ENCODE data around the gene YWHAG. TPM values are rescaled to one million over a fixed set of nuclear protein-coding genes. Genes with fewer than 3 reads are reported as not detected.

The YWHAG gene
- total and polyA plus RNA-seq, 12 donors: 63.7 to 262 (median 205) TPM

GRCh38 chr7:76359111-76359977 lies 553 bp upstream of the YWHAG start:
- ATAC-seq: peak; percentile 95 to 97 (median 96)
- Histone ChIP-seq H3K4me1 (peaks cover 12 to 59% (median 51%) of the 10 kb centered on the region in 9 donors), H3K4me3 (peak overlapping the region; percentile 82 to 100 (median 94)), H3K9me3 (no peaks in the 10 kb centered on the region), H3K27ac (peak overlapping the region; percentile 88 to 100 (median 98)), H3K27me3 (no peaks in the 10 kb centered on the region), H3K36me3 (peaks cover 0 to 29% (median 0%) of the 10 kb centered on the region in 9 donors)
- TF ChIP-seq, protein P1, sequence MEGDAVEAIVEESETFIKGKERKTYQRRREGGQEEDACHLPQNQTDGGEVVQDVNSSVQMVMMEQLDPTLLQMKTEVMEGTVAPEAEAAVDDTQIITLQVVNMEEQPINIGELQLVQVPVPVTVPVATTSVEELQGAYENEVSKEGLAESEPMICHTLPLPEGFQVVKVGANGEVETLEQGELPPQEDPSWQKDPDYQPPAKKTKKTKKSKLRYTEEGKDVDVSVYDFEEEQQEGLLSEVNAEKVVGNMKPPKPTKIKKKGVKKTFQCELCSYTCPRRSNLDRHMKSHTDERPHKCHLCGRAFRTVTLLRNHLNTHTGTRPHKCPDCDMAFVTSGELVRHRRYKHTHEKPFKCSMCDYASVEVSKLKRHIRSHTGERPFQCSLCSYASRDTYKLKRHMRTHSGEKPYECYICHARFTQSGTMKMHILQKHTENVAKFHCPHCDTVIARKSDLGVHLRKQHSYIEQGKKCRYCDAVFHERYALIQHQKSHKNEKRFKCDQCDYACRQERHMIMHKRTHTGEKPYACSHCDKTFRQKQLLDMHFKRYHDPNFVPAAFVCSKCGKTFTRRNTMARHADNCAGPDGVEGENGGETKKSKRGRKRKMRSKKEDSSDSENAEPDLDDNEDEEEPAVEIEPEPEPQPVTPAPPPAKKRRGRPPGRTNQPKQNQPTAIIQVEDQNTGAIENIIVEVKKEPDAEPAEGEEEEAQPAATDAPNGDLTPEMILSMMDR (IDR thresholded peaks at IDR 0.05): peak; percentile 51 to 93 (median 78)
- peak; percentile 97 to 100 for DNase-seq
- intact Hi-C loops (cut with DNase I): loop anchor here in 8 of 10 donors (1.0 to 5.0 kb wide), 6 partner anchors 33 to 42 kb away; no protein-coding TSS in a partner anchor
- WGBS, 2 donors: 0 to 1% methylated on average over 40 to 41 of the region's 41 CpGs

GRCh38 chr7:76358011-76358480 lies 745 bp downstream of the YWHAG start:
- H3K27me3 ChIP-seq: no peaks in the 10 kb centered on the region
- H3K27ac ChIP-seq: peak overlapping the region; percentile 88 to 100 (median 98)
- ATAC-seq (peak; percentile 6 to 47 (median 24)), DNase-seq (peak; percentile 68 to 76)
- intact Hi-C loops (cut with DNase I): loop anchor here in 8 of 10 donors (1.0 to 5.0 kb wide), 6 partner anchors 34 to 41 kb away; no protein-coding TSS in a partner anchor
- H3K4me1 ChIP-seq: peaks cover 16 to 60% (median 55%) of the 10 kb centered on the region in 9 donors
- peaks cover 0 to 32% (median 0%) of the 10 kb centered on the region in 9 donors for H3K36me3 ChIP-seq
- peak overlapping the region; percentile 82 to 100 (median 94) for H3K4me3 ChIP-seq
- TF ChIP-seq, protein P1 (IDR thresholded peaks at IDR 0.05): peak in 1 of 9 donors; percentile 4
- H3K9me3 ChIP-seq: no peaks in the 10 kb centered on the region
- 0 to 1% methylated on average over 21 to 27 of the region's 27 CpGs for WGBS, 2 donors

DNA sequence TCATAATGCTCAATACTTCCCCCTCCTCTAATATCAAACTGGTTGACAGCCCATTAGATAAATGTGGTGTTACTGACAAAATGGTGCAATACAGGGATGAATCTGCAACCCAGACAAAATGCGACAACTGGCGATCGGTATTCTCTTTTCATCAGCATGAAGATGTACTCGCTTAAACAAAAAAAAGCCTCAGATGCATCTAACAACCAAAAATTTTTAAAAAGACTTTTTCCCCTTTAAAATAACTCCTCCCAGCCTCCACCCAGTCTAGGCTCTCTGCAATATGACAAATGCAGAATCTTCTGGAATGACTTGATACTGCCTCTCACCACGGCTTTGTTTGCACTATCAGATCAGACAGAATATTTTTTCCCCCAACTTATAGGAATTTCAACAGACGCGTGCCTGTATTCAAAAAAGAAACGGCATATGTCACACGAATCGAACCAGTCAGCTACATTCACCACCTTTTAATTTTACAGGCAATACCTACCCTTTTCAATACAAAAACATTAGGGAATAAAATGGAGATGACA lies 1.2 kb downstream of the YWHAG start:
- intact Hi-C loops (cut with DNase I): loop anchor here in 8 of 10 donors (1.0 to 5.0 kb wide), 6 partner anchors 35 to 40 kb away; no protein-coding TSS in a partner anchor
- Histone ChIP-seq H3K36me3 (peaks cover 0 to 32% (median 0%) of the 10 kb centered on the region in 9 donors), H3K27ac (peak overlapping the region; percentile 88 to 100 (median 98)), H3K9me3 (no peaks in the 10 kb centered on the region), H3K27me3 (no peaks in the 10 kb centered on the region), H3K4me1 (peaks cover 20 to 65% (median 60%) of the 10 kb centered on the region in 9 donors), H3K4me3 (peak overlapping the region; percentile 82 to 100 (median 94))
- WGBS, 2 donors: 1 to 3% methylated on average over 10 of the region's 10 CpGs
- ATAC-seq: no peak
- DNase-seq: no peak
- TF ChIP-seq, protein P1 (IDR thresholded peaks at IDR 0.05): no peak

DNA sequence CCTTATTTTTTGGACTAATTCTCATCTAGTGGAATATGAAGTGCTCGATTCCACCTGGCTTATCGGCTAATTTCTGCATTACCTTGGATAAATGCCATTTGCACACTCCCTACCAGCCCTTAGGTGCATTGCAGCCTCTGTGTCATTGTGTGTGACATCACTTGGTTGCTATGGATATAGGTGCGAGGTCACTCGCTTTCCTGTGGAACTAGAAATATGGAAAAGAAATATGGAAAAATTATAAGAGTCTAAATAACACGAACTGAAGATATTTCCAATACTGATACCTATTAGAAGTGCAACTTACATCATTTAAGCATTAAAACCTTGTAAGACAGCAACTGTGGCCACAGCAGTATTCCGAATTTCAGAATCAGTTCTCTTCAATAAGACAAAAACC lies 2.0 kb downstream of the YWHAG start:
- intact Hi-C loops (cut with DNase I): loop anchor here in 4 of 10 donors (5.0 kb wide), 3 partner anchors 35 to 40 kb away; no protein-coding TSS in a partner anchor
- DNase-seq (no peak), ATAC-seq (no peak)
- no peaks in the 10 kb centered on the region for H3K9me3 ChIP-seq
- 33 to 34% methylated on average over 6 of the region's 6 CpGs for WGBS, 2 donors
- peaks cover 22 to 73% (median 67%) of the 10 kb centered on the region in 9 donors for H3K4me1 ChIP-seq
- H3K27me3 ChIP-seq: no peaks in the 10 kb centered on the region
- TF ChIP-seq, protein P1 (IDR thresholded peaks at IDR 0.05): no peak
- H3K27ac ChIP-seq: peak overlapping the region in 8 of 10 donors; percentile 95 to 100 (median 98)
- H3K4me3 ChIP-seq: peak overlapping the region in 9 of 10 donors; percentile 82 to 100 (median 93)
- peaks cover 0 to 32% (median 0%) of the 10 kb centered on the region in 9 donors for H3K36me3 ChIP-seq
